ENCODE results near the gene PHPT1.
A peak's percentile ranks its signal among the peaks of the same experiment; 100 is the strongest.

PHPT1 gene

DNA sequence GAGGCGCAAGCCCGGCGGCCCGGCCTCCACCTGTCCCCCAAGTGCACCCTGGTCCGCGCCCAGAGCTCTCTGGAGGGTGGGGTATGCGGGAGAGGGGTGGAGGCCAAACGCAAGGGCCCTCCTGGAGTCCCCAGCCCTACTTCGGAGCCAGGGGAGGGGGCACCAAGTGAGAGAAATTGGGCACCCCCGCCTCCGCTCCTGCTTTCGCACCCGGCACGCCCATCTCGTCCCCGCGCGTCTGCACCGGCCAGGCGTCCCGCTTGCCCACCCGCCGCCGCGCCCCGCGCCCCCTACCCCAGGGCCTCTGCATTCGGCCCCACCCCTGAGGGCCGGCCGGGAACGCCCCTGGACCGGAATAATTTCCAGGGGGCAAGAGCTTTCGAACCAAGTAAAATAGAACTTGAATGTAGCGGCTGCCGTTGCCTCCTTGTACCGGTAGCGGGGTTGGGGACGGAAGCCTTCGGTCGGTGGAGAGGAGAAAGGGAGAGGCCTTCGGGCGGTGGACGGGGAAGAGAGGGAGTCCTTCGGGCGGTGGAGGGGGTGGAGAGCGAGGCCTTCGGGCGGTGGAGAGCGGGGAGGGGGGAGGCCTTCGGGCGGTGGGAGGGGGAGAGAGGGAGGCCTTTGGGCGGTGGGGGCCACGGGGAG, 694 bp upstream of the PHPT1 start:
- peak overlapping the region; percentile 65 for H3K4me3 ChIP-seq (ENCODE audit: low read depth, low read length, poor library complexity, severe bottlenecking)
- H3K27me3 ChIP-seq (ENCODE audit: insufficient read depth, low read length) = no peaks in the 10 kb centered on the region
- H3K27ac ChIP-seq (ENCODE audit: low read depth, low read length, poor library complexity, severe bottlenecking) = peak overlapping the region; percentile 76
- no peaks in the 10 kb centered on the region for H3K79me2 ChIP-seq (ENCODE audit: insufficient read depth, low read length)
- H3K36me3 ChIP-seq (ENCODE audit: insufficient read depth, low read length) = peaks cover 9% of the 10 kb centered on the region; the same call in 1 of the 2 replicates
- H3K4me2 ChIP-seq (ENCODE audit: low read length) = peak overlapping the region; percentile 76
- H2AFZ ChIP-seq (ENCODE audit: low read length) = no peak overlapping the region
- no peaks in the 10 kb centered on the region for H3K9me3 ChIP-seq (ENCODE audit: low read length)
- H3K9me2 ChIP-seq (ENCODE audit: low read depth, low read length) = no peaks in the 10 kb centered on the region
- H3F3A ChIP-seq (ENCODE audit: insufficient read depth, low read length) = no peaks in the 10 kb centered on the region
- TF ChIP-seq CTCF (IDR thresholded peaks at IDR 0.05; ENCODE audit: low read length) = no peak
- no peak for TF ChIP-seq EZH2 (IDR thresholded peaks at IDR 0.05; ENCODE audit: borderline replicate concordance, low read length)
- peaks cover 13% of the 10 kb centered on the region for H3K4me1 ChIP-seq (ENCODE audit: insufficient read depth, low read length, severe bottlenecking)
- H4K20me1 ChIP-seq (ENCODE audit: insufficient read depth, low read length) = no peaks in the 10 kb centered on the region
- peak overlapping the region; percentile 65 for H3K9ac ChIP-seq (ENCODE audit: low read length)

- Histone ChIP-seq H3K27ac (ENCODE audit: low read depth, low read length, poor library complexity, severe bottlenecking) (no peak overlapping the region), H4K20me1 (ENCODE audit: insufficient read depth, low read length) (no peaks in the 10 kb centered on the region), H3K27me3 (ENCODE audit: insufficient read depth, low read length) (no peaks in the 10 kb centered on the region), H3F3A (ENCODE audit: insufficient read depth, low read length) (no peaks in the 10 kb centered on the region), H2AFZ (ENCODE audit: low read length) (no peak overlapping the region), H3K4me2 (ENCODE audit: low read length) (peak overlapping the region; percentile 75), H3K36me3 (ENCODE audit: insufficient read depth, low read length) (peaks cover 9% of the 10 kb centered on the region; the same call in 1 of the 2 replicates), H3K9me3 (ENCODE audit: low read length) (no peaks in the 10 kb centered on the region), H3K79me2 (ENCODE audit: insufficient read depth, low read length) (no peaks in the 10 kb centered on the region), H3K9me2 (ENCODE audit: low read depth, low read length) (no peaks in the 10 kb centered on the region), H3K4me3 (ENCODE audit: low read depth, low read length, poor library complexity, severe bottlenecking) (peak overlapping the region; percentile 65), H3K9ac (ENCODE audit: low read length) (peak overlapping the region; percentile 46; the same call in 1 of the 2 replicates), H3K4me1 (ENCODE audit: insufficient read depth, low read length, severe bottlenecking) (peaks cover 7% of the 10 kb centered on the region)
- no peak for TF ChIP-seq EZH2 (IDR thresholded peaks at IDR 0.05; ENCODE audit: borderline replicate concordance, low read length)
- no peak for TF ChIP-seq CTCF (IDR thresholded peaks at IDR 0.05; ENCODE audit: low read length)
Measured at GRCh38 chr9:136849960-136850865, 1.0 kb downstream of the PHPT1 start.

DNA sequence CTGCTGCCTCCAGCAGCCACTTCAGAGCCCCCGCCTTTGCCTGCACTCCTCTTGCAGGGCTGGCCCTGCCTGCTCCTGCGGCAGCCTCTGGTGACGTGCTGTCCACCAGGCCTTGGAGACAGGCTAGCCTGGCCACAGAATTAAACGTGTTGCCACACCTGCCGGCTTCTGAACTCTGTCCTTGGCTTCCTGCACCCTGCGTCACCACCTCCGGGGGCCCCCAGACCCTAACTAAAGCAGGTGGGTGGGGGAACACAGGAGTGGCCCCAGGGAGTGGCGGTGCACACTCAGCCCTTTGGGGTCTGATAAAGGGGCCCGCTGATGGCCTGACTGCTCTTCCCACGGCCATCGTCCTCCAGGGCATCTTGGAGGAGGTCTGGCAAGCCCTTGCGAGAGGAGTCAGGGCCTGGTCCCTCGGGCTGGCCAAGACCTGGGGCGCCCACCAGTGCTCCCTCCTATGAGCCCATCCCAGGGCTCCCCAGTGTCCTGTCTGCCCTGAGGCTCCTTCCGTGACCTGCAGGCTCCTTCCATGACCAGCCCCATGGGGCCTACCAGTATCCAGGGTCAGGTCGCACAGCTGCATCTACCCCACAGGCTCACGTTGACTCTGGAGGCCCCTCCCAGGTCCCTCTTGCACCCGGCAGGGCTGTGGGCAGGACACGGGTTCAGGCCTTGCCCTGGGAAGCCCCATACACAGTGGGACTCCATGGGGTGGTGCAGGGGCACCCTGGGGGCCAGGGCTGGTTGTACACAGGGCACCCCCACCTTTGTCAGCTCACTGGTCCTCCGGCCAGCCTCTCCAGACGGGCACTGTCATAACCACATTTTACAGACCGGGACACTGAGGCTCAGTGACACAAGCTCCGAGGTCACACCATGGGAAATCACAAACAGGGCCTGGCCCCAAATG, 1.9 kb downstream of the PHPT1 start:
- Histone ChIP-seq H3F3A (ENCODE audit: insufficient read depth, low read length) (no peaks in the 10 kb centered on the region), H4K20me1 (ENCODE audit: insufficient read depth, low read length) (no peaks in the 10 kb centered on the region), H3K4me3 (ENCODE audit: low read depth, low read length, poor library complexity, severe bottlenecking) (no peak overlapping the region), H3K9ac (ENCODE audit: low read length) (no peak overlapping the region), H3K79me2 (ENCODE audit: insufficient read depth, low read length) (no peaks in the 10 kb centered on the region), H2AFZ (ENCODE audit: low read length) (no peak overlapping the region), H3K27ac (ENCODE audit: low read depth, low read length, poor library complexity, severe bottlenecking) (no peak overlapping the region), H3K4me2 (ENCODE audit: low read length) (no peak overlapping the region), H3K4me1 (ENCODE audit: insufficient read depth, low read length, severe bottlenecking) (peaks cover 7% of the 10 kb centered on the region), H3K9me3 (ENCODE audit: low read length) (no peaks in the 10 kb centered on the region), H3K36me3 (ENCODE audit: insufficient read depth, low read length) (peaks cover 9% of the 10 kb centered on the region; the same call in 1 of the 2 replicates), H3K27me3 (ENCODE audit: insufficient read depth, low read length) (no peaks in the 10 kb centered on the region), H3K9me2 (ENCODE audit: low read depth, low read length) (no peaks in the 10 kb centered on the region)
- TF ChIP-seq CTCF (IDR thresholded peaks at IDR 0.05; ENCODE audit: low read length) (no peak), EZH2 (IDR thresholded peaks at IDR 0.05; ENCODE audit: borderline replicate concordance, low read length) (no peak)
